Glutamatergic neuron (in vitro differentiated cells): ENCODE results near the gene LRRC4. TPM values are rescaled to one million over a fixed set of nuclear protein-coding genes. Genes with fewer than 3 reads are reported as not detected.

Experiments
- DNase-seq: peaks from one replicate; pipeline ENCODE4 v3.0.0; 2022
- H3K27ac Mint-ChIP-seq: one replicate; pipeline ENCODE4 v1.8.0; 2020; ENCODE audit warnings: mild to moderate bottlenecking, mixed read lengths, inconsistent platforms; ENCODE audit not compliant: unreplicated experiment
- H3K27me3 Mint-ChIP-seq: one replicate; pipeline ENCODE4 v1.8.0; 2020; ENCODE audit warnings: mild to moderate bottlenecking, moderate library complexity, mixed read lengths, inconsistent platforms; ENCODE audit not compliant: unreplicated experiment
- H3K36me3 Mint-ChIP-seq: one replicate; pipeline ENCODE4 v1.8.0; 2020; ENCODE audit warnings: mild to moderate bottlenecking, mixed read lengths, inconsistent platforms; ENCODE audit not compliant: unreplicated experiment
- H3K4me1 Mint-ChIP-seq: one replicate; pipeline ENCODE4 v1.8.0; 2020; ENCODE audit warnings: mild to moderate bottlenecking, low read depth, mixed read lengths, inconsistent platforms; ENCODE audit not compliant: unreplicated experiment
- H3K4me3 Mint-ChIP-seq: one replicate; pipeline ENCODE4 v1.8.0; 2020; ENCODE audit warnings: mild to moderate bottlenecking, mixed read lengths, inconsistent platforms; ENCODE audit not compliant: unreplicated experiment
- H3K9me3 Mint-ChIP-seq: one replicate; pipeline ENCODE4 v1.8.0; 2020; ENCODE audit warnings: mild to moderate bottlenecking, moderate library complexity, mixed read lengths, inconsistent platforms; ENCODE audit not compliant: unreplicated experiment
- total RNA-seq: library from RNA; stranded (reverse); fragmentation: NEBNext Ultra II Directional; extraction: Animal tissue kit (Norgen Biotek cat#: 25700); gene quantifications from one replicate; pipeline ENCODE4 v1.2.1, GENCODE V29; 2021; ENCODE audit not compliant: unreplicated experiment
- TF ChIP-seq, protein P1 (sequence below): fragments of 200-600 bp; sonication (generic); IDR thresholded peaks from one replicate; pipeline ENCODE4 v1.5.0; 2021; ENCODE audit not compliant: partially characterized antibody, unreplicated experiment

LRRC4 gene
- total RNA-seq, 1 donor from 2014 or later: 60.0 TPM

DNA sequence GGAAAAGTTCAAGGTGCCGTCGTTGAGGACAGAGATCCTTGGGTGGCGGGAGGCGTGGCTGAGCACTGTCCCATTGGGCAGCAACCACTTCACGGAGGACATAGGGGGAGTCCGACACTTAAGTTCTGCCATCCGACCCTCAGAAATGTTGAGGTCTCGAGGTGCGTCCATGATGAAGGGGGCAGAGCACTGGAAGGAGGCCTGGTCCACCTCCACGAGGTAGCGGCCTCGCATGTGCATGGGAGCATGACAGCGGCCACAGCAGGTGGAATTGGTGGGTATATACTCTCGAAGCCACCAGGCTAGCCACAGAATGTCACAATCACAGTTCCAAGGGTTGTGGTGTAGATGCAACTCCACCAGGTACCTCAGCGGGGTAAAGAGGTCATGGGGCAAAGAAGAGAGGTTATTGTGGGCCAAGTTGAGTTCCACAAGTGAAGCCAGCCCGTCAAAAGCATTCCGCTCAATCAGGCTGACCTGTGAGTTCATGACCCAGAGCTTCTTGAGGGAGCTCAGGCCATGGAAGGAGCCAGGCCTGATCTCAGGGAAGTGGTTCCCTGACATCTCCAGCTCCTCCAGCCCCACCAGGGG is 1.7 kb downstream of the LRRC4 start:
- Mint-ChIP-seq H3K4me3 (peak overlapping the region; percentile 90), H3K9me3 (peaks cover 30% of the 10 kb centered on the region), H3K36me3 (peaks cover 7% of the 10 kb centered on the region), H3K27me3 (peaks cover 15% of the 10 kb centered on the region), H3K27ac (no peak overlapping the region), H3K4me1 (peaks cover 41% of the 10 kb centered on the region)
- DNase-seq: no peak
- TF ChIP-seq, protein P1, sequence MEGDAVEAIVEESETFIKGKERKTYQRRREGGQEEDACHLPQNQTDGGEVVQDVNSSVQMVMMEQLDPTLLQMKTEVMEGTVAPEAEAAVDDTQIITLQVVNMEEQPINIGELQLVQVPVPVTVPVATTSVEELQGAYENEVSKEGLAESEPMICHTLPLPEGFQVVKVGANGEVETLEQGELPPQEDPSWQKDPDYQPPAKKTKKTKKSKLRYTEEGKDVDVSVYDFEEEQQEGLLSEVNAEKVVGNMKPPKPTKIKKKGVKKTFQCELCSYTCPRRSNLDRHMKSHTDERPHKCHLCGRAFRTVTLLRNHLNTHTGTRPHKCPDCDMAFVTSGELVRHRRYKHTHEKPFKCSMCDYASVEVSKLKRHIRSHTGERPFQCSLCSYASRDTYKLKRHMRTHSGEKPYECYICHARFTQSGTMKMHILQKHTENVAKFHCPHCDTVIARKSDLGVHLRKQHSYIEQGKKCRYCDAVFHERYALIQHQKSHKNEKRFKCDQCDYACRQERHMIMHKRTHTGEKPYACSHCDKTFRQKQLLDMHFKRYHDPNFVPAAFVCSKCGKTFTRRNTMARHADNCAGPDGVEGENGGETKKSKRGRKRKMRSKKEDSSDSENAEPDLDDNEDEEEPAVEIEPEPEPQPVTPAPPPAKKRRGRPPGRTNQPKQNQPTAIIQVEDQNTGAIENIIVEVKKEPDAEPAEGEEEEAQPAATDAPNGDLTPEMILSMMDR: no peak

GRCh38 chr7:128027485-128027980 is 3.7 kb downstream of the LRRC4 start:
- H3K27me3 Mint-ChIP-seq: peaks cover 14% of the 10 kb centered on the region
- H3K36me3 Mint-ChIP-seq: peaks cover 7% of the 10 kb centered on the region
- DNase-seq: no peak
- H3K4me1 Mint-ChIP-seq: peaks cover 52% of the 10 kb centered on the region
- peak overlapping the region; percentile 90 for H3K4me3 Mint-ChIP-seq
- peaks cover 23% of the 10 kb centered on the region for H3K9me3 Mint-ChIP-seq
- TF ChIP-seq, protein P1: no peak
- peak overlapping the region; percentile 39 for H3K27ac Mint-ChIP-seq

- DNase-seq: no peak
- Mint-ChIP-seq H3K4me3 (peak overlapping the region; percentile 90), H3K36me3 (peaks cover 7% of the 10 kb centered on the region), H3K27ac (no peak overlapping the region), H3K27me3 (peaks cover 17% of the 10 kb centered on the region), H3K9me3 (peaks cover 24% of the 10 kb centered on the region), H3K4me1 (peaks cover 57% of the 10 kb centered on the region)
- TF ChIP-seq, protein P1: no peak
Measured at GRCh38 chr7:128026551-128026950, 4.7 kb downstream of the LRRC4 start.

DNA sequence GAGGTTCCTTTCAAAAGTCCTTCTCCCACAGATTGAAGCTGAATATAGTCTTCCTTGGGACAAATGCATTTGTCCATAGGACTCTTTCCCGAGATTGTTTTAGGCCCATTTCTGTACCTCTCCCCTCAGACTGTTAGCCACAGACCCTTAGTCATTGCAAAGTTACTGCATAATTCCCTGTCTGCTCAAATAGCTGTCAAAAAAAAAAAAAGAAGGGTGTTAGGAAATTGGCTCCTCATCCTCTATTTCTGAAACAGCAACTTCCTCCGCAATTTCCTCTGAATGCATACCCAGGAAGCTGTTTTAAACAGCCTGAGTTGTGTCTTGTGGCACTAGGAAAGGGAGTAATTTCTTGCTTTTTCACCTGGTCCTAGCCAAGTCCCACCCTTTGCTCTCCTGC is 5.4 kb downstream of the LRRC4 start:
- Mint-ChIP-seq H3K36me3 (peaks cover 7% of the 10 kb centered on the region), H3K4me3 (peak overlapping the region; percentile 79), H3K27me3 (peaks cover 17% of the 10 kb centered on the region), H3K27ac (no peak overlapping the region), H3K9me3 (peaks cover 24% of the 10 kb centered on the region), H3K4me1 (peaks cover 63% of the 10 kb centered on the region)
- TF ChIP-seq, protein P1: no peak
- no peak for DNase-seq

DNA sequence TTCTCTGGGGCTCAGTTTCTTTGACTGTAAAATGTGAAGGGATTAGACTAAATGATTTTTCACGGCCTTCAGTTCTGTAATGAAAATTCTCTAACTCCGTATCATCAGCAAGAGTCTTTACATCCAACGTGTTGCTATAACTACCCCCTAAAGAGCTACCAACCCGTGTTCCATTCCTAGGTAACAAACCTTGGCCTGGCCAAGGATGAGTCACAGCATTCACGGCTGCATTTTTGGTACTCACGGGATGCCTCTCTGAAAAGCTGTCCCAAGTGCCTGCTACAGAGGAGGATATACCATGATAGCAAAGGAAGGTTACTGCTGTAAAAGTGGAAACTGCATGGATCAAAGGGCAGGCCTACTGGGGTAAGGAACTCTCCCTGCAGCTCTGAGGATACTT is 5.9 kb downstream of the LRRC4 start:
- Mint-ChIP-seq H3K9me3 (peaks cover 24% of the 10 kb centered on the region), H3K36me3 (peaks cover 7% of the 10 kb centered on the region), H3K27me3 (peaks cover 14% of the 10 kb centered on the region), H3K27ac (peak overlapping the region; percentile 5), H3K4me1 (peaks cover 66% of the 10 kb centered on the region), H3K4me3 (peak overlapping the region; percentile 79)
- TF ChIP-seq, protein P1: no peak
- no peak for DNase-seq
